ENCODE results near the gene IL22RA2.
A peak's percentile ranks its signal among the peaks of the same experiment; 100 is the strongest.
"Not testable (repeated sequence)": the region's sequence is repeated elsewhere in the genome, so short reads cannot be mapped to it uniquely, and the experiment has no call there.

IL22RA2 gene

DNA sequence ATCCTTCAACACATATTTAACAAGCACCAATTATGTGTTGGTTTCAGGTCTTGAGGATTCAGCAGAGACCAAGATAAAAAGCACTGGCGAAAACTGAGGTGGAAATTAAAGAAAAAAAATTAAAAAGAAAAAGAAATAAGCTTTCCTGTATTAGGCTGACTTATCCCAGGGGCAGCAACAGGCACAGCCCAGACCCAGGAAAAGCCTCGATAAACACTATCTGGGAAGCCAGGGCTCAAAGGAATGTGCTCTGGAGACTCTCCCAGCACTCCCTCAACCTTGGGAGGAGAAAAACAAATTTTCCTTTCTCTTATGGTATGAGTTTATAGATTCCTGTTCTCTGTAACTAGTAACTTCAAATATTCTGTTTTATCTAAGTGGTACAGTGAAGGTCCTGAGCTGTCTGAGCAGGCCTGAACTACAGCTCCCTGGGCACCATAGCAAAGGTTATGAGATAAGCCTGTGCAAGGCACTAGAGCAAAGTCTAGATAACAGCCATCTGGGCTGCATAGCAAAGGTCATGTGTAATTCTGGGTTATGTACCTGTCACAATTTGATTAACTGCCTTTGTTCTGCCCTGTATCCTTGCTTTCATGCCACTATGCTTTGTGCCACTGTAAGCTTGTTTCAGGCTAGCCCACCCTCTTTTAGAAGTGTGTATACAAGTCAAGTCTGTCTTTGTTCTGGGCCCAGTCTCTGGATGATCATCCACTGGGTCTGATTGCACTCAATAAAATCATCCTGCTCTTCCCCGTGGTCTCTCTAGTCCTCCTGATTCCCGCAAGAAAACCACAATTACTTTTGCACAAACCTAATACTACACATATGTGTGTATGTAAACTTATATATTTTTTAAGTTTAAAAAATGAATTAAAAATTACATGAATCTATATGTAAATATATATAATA, 54.0 kb downstream of the IL22RA2 start:
- DNase-seq = no peak

DNA sequence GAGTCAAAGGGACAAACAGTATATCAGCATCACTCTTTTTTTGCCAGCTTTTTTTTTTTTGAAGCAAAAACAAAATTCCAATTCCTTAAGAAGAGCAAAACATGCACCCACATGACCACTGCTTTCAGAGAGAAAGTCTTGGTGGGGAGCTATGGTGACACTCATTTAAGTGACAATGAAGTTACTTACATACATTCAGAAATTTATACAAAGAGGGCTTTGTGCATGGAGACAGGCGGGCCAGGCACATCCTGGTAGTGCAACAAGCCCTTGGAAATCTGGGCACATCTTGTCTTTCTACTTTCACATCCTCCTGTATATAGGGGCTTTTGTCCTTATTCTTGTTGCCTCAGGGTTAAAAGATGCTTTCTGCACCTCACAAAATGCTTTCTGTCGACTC, 55.9 kb downstream of the IL22RA2 start:
- DNase-seq = no peak

DNA sequence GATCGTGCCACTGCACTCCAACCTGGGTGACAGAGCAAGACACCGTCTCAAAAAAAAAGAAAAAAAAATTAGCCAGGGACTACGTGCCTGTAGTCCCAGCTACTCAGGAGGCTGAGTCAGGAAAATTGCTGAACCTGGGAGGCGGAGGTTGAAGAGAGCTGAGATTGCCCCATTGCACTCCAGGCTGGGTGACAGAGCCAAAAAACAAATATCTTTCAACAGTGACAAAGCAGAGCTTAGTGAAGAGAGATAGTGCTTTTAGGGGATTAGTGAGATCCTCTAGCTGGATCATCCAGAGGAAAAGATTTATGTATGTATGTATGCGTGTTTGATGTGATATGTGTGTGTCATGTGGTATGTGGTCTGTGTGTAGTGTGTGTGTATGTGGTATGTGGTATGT, 56.6 kb downstream of the IL22RA2 start:
- no peak for DNase-seq

DNA sequence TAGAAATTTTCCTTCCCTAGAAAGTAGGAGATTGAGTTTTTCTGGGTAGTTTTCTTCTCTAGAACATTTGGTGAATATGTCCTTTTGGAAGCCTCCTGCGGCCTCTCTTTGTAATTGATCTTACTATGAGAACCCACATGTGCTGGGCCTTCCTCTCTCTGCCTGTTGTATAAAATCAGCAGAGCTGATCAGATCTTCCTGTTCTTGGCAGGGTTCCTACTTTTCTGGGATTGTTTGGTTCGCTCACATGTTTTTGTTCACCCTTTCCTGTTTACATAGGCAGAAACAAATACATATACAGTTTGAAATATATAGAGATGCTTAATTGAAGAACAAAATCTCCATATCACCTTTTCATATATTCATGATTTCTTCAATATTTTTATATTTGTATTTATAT, 57.8 kb downstream of the IL22RA2 start:
- no peak for DNase-seq

DNA sequence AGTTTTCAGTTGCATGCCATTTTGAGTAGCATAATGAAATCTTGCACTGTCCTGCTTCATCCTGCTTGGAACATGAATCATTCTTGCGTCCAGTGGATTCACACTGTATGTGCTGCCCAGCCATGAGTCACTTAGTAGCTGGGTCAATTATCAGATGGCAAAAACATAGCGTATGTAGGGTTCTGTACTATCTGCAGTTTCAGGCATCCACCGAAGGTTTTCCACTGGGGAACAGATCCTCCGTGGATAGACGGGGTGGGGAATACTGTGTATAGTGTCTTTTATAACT, 61.4 kb downstream of the IL22RA2 start:
- no peak for DNase-seq

DNA sequence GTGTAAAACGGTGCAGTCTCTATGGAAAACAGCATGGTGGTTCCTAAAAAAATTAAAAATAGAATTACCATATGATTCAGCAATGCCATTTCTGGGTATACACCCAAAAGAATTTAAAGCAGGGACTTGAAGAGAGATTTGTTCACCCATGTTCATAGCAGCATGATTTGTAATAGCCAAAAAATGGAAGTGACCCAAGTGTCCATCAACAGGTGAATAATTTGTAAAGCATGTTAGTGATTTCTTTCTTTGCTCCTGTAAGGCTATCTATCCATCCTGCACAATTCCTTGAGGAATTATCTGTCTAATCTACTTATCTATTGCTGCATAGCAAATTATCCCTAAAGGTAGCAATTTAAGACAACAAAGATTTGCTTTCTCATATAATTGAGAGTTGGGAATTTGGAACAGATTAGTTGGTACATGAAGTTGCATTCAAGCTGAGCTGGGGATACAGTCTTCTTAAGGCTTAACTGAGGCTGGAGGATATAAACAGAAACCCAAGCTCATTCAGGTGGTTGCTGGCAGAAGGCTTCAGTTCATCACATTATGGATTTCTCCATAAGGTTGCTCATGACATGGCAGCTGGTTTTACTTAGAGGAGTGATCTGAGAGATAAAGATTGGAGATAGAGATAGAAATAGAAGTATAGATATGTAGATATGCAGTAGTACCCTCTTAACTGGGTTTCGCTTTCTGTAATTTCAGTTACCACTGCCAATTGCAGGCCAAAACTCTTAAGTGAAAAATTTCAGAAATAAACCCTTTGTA, 62.0 kb downstream of the IL22RA2 start:
- no peak for DNase-seq

DNA sequence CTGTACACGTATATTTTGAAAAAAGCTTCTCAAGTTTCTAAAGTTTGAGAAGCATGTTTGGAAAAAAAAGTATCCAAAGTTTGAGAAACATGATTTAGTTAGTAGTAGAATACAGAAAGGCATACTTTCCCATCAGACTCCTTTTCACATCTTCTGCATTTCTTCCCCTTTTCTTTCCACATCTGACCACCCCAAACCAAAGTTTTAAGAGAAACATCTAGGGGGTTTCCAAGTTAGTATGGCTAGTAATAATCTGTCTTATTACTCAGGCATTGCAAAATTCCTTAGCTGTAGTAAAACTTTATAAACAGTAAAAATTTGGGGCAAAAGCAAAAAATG, 65.7 kb downstream of the IL22RA2 start:
- no peak for DNase-seq

DNA sequence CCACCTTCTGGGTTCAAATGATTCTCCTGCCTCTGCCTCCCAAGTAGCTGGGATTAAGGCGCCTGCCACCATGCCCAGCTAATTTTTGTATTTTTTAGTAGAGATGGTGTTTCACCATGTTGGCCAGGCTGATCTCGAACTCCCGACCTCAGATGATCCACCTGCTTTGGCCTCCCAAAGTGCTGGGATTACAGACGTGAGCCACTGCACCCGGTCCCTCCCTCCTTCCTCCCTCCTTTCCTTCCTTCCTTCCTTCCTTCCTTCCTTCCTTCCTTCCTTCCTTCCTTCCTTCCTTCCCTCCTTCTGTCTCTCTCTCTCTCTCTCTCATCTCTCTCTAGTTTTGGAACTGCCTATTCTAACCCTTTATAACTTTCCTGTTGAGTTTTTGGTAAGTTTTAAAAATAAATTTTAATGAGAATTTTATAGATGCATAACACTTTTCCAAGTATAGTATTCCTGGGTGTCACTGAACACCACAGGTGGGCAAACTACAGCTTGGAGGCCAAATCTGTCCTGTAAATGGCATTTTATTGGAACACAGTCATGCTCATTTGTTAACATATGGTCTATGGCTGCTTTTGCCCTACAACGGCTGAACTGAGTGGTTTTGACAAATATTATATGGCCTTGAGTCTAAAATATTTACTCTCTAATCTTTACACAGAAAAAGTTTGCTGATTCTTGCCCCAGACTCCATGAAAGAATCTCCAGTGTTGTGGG, 66.2 kb downstream of the IL22RA2 start:
- not testable (repeated sequence) for DNase-seq

DNA sequence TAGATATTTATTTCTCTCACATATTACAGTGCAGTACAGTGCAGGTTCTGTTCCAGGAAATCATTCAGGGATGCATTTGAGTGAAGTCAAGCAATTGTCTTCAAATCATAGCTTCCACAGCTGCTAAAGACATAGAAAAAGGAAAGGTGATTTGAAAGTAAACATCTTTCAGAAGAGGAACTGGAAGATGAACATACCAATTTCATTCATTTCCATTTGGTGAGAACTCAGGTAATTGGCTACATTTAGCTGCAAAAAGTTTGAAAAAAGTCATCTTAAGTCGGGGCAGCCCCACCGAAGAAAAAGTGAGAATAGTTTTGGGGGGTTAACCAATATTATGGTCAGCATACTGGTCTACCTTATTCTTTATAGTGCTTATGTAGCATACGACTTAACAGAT, 67.3 kb downstream of the IL22RA2 start:
- no peak for DNase-seq

DNA sequence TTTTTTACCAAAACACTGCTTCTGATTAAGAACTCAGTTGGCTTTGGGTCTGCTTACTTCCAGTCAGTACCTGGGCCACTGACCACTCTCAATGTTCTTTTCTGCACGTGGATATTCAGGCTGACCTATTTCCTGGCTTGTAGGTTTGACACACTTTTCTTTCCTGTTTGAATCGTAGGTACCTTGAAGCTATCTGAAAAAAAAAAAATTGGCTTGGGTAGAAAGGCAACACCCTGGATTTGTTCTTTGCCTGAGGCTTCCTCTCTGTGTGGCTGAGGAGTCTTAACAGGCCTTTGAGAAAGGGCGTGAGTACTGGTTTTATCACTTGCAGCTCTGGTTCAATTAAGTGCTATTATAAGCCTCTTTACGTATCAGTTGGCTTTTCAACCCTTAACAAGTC, 68.1 kb downstream of the IL22RA2 start:
- no peak for DNase-seq

DNA sequence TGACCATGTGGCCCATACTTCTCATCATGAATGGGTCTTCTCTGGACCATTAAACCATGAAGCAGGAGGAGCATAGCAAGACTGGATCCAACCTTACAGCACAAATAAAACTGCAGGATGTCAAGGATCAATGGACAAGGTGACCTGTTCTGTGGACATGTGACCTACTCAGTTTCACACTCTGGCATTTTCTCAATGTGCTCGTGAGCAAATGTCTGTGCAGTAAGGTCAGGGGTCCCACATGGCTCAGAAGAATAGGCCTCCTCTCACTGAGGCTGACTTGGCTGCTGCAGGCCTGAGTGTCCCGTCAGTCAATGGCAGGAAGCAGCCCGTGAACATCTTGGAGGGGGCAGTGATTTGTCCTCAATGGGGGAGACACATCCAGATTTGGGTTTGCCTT, 68.5 kb downstream of the IL22RA2 start:
- DNase-seq = no peak

DNA sequence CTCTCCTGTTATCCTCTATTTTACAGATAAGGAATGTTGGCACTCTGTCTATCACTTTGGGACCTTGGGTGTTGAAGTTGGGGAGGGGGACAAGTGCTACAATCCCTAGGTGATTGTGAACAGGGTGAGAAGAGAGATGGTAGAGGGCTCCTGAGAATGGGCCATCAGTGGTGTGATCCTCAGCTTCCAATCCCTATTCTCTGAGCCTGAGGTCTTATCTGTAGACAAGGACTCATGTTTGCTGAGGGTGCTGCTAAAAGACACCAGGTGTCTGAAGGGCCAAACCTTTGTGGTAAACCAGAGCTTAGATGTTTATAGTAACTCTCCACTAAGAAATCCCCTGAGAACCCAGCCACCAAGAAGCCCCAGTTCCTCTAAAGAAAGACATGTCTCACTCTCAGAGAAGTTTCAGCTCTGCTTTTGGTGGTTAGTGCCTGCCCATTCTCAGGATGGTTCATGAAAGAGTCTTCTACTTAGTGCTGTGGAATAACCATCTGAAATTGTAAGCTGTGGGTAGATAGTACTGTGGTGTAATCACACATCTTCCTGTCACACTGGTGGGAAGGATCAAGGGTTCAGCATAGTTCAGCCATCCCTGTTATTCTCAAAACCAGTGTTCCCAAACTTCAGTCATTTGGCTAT, 70.5 kb downstream of the IL22RA2 start:
- DNase-seq = no peak

DNA sequence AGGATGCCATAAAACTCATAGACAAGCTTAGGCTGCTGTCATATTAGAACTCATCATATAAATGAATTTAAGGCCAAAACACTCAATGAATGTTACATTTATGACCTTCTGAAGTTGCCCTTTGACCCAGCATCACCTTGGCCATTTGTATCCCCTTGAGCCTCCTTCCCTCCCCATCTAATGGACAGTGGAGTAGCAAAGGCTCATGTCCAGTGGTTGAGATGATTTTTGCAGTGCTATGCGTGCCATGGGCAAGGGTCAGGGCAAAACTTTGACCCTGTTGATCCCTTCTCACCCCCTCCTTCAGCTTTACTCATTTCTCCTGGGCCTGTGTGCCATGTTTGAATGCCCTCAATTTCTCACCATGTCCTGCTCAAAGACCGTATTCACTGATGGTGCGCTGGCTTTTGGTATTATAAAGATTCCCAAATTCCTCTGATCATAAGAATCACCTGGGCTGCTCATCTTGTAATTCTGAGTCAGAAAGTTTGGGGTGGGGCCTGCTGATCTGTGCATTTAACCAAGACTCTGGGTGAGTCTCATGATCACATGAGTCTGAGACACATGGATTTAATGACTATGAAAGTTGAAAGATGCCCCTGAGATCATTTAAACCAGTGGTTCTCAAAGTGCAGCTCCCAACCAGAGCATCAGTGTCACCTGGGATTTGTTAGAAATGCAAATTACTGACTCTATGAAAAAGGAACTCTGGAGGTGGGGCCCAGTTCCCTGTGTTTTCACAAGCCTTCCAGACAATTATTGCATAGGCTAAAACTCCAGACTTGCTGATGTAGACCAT, 71.2 kb downstream of the IL22RA2 start:
- DNase-seq = no peak

DNA sequence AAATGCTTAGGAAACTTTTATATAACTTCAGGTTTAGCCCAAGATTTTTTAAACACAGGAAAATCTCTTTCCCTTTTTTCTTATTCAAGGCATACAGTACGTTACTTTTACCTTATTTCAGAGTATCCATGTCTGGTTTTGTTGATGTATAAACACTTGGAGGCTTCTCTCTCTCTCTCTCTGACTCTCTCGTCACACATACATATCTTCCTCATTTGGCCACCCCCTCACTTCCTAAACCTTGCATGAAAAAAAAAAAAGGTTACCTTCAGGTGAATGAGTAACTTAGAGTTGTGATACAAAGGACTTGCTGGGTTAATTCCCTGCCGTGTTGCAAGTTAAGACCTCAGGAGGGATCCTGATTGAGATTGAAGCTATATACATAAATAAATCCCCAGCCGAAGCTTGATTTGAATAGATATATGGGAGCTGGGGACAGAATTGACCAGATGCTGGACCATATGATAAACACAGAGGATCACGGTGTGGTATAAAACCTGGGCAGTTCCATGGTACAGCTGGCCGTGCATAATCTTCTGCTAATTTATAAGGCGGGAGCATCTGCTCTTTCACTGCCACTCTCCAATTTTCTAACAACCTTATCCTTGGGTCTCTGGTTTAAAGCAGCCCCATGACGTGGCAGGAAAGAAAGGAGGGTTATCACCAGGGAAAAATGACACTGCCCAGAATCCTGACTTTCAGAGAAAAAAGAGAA, 73.6 kb downstream of the IL22RA2 start:
- DNase-seq = no peak

DNA sequence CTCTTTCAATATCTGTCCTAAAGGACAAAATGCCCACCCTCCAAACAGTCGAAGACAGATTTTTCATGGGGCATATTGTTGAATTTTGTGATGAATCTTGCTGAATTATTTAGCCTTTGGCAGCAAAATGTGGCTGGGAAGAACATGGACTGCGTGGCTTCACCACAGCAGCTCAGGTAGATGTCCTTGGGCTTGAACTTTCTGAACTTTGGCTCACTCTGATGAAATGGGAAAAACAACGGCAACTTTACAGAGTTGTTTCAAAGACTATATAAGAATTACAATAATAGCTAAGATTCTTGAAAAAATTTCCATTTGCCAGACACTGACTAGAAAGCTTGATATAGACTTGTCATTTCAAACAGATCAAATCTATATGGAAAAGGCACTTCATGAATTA, 75.9 kb downstream of the IL22RA2 start:
- no peak for DNase-seq

DNA sequence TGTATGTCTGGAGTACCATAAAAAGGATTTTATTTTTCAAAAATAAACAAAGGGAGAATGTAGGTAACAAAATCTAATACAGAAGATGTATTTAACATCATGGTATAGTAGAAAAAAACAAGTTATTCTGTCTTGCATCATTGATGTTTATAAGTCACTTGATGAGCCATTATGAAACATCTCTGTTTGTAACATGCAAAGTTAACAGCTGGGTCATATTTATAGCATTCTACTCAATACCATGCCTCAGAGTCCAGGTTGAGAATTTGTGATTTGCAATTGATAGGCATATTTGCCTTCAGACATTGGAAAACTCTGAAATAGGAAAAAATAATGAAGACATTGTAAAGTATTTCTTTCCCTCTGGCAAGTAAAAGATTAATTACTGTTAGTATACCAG, 76.4 kb downstream of the IL22RA2 start:
- no peak for DNase-seq

DNA sequence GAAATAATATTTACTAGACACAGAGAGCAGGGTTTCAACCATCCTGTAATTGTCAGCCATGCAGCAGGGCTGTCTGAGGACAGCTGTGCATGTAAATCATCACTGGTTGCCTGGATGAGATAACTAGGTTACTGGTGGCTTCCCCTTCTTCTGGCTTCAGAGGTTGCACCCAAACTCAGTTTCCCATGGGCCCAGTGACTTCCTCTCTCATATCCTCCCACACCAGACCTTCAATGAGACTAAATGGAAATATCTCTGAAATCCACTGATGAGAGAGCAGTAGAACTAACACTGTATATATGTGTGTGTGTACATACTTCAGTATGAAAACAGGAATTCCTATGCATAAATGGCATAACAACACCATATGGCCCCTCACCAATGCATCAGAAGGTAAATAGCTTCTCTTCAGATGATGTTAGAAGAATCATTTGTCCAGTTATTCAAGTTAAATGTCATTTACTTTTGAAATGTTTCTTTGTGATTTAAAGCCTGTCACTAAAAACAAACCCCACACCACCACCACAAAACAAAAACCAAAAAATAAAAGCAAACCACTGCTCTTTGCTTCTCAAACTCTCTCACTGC, 77.7 kb downstream of the IL22RA2 start:
- DNase-seq = no peak

DNA sequence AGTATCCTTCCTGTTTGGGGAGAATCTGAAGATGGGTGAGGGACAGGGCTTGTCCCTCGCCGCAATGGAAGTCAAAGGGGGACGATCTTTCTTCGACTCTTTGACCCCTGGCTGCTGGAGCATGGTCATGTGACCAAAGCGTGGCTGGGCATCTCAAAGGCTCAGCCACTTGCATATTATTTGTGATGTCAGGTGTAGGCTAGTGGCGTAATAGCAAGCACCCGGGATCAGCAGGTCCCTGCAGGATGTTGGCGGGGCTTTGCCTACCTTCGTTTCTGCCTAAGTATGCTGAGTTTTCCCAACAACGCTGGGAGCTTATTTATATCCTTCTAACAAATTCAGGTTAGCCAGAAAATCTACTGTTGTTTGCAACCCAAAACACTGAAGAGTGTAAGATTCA, 78.4 kb downstream of the IL22RA2 start:
- no peak for DNase-seq

DNA sequence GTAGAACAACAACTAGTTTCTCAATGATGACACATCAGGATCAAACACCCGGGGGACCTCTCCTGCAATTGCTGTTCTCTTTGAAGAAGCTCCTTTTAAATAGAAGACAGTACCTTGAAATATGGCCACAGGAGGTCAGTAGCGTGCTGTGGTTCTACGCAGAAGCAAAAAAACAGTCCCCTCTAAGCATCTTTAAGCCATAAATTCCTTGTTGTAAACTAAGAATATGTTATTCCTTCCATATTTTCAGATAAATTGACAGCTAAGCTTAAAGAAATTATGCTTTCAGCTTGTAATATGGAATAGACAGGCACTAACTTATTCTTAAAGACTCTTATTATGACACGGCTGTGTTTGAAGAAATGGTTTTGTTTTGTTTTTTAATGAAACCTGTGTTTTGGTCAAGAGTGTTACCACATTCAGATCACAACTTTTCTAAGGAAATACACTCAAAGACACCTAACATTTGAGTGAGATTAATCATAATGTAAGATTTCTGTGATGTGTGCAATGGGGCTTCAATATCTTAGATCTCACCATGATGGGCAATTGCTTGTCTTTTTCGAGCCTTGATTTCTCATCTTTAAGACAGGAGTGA, 78.9 kb downstream of the IL22RA2 start:
- peak; percentile 24 to 59 for DNase-seq
